GM21381 (cell line): ENCODE data around the gene BBS1.
"Not testable (repeated sequence)": the region's sequence is repeated elsewhere in the genome, so short reads cannot be mapped to it uniquely, and the experiment has no call there.

ENCODE experiments used
- ATAC-seq: cut with Tn5 transposase; IDR thresholded peaks from one replicate; pipeline ENCODE4 v1.9.1; 2021; ENCODE audit warnings: mild to moderate bottlenecking, moderate library complexity; ENCODE audit not compliant: unreplicated experiment

BBS1 gene

DNA sequence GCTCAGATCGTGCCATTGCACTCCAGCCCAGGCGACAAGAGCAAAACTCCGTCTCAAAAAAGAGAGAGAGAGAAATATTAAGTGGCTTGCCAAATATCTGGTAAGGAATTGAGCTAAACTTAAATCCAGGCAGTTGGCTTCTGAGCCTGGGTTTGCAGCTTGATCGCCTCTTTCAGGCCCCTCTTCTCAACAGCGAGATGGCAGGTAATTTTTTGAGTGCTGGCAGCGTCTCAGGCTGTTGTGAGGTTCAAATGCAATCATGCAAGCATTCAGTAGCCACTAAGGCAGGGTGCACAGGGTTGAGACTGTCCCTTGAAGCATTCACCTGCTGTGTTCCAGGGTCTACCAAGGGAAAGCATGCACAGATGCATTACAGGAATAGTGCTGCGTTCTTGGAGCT lies 58.6 kb downstream of the BBS1 start:
- ATAC-seq, result no peak

DNA sequence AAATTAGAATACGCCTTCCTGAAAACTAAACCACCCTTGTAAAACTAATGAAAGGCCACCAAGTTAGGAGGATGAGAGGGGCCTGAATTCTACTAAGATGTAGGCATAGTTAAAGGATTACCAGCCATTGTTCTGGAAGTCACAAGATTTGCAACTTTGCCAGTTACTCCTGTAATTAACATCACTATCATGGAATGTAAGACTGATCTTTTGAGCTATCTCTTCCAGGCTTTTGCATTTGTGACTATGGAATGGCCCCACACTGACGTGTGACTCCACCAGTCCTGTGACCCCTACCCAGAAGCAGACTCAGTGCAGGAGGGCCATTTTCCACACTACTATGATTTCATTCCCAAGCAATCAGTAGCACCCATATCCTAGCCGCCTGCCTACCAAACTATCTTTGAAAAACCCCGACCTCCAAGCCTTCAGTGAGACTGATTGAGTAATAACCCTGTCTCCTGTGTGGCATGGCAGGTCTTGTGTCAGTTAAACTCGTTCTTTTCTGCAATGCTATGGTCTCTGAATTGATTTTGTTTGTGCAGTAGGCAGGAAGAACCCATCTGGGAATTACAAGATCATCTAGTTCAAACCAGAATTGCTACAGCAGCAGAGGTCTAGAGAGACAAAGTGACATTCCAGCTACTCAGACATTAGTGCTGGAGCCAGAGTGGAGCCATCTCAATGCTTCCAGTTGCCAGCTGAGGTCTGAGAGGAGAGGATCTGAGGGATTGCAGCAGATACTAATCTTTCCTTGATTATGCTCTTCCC lies 59.8 kb downstream of the BBS1 start:
- no peak for ATAC-seq

DNA sequence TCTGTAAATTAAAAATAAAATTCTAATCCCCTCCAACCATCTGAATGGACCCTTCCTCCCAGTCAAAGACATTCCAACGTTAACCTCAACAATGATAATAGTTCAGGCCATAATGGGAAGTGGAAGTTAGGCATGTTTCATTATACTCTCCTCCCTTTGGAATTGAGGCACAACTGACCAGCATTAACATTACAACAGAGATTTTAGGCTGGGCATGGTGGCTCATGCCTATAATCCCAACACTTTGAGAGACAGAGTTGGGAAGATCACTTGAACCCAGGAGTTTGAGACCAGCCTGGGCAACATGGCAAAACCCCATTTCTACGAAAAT lies 60.4 kb downstream of the BBS1 start:
- no peak for ATAC-seq

GRCh38 chr11:66579017-66579606 lies 68.7 kb downstream of the BBS1 start:
- no peak for ATAC-seq

GRCh38 chr11:66580803-66581202 lies 70.4 kb downstream of the BBS1 start:
- no peak for ATAC-seq

DNA sequence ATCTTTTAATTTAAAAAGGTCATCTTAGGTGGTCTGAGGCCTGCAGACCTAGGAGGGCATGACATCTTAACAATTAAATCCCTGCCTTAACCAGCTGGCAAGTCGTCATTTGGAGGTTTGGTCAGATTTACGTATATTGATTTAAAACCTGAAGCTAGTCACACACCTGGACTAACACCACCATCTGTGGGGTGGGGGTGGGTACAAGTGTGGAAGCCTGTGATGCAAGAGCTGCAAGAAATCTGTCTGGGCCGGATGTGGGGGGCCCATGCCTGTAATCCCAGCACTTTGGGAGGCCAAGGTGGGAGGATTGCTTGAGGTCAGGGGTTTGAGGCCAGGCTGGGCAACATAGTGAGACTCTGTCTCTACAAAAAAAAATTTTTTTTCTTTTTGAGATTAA lies 70.8 kb downstream of the BBS1 start:
- no peak for ATAC-seq

- ATAC-seq, result not testable (repeated sequence)
Observed at GRCh38 chr11:66582565-66583147, 72.2 kb downstream of the BBS1 start.
